ENCODE results near the gene JAKMIP3.
A peak's percentile ranks its signal among the peaks of the same experiment; 100 is the strongest.

JAKMIP3 gene

GRCh38 chr10:132065491-132066105 is at the start of gene JAKMIP3:
Gene JAKMIP3, plus strand, starts transcription at chr10:132065946. Its CDS starts 38,863 bp downstream, at chr10:132104809.
- DNase-seq: no peak

GRCh38 chr10:132016514-132016913 is 49.2 kb upstream of the JAKMIP3 start:
- no peak for DNase-seq

- DNase-seq: no peak
Observed at GRCh38 chr10:132018446-132018845, 47.3 kb upstream of the JAKMIP3 start.

GRCh38 chr10:132019366-132019765 is 46.4 kb upstream of the JAKMIP3 start:
- no peak for DNase-seq

GRCh38 chr10:132020456-132020855 is 45.3 kb upstream of the JAKMIP3 start:
- no peak for DNase-seq

- no peak for DNase-seq
Observed at GRCh38 chr10:132021046-132021445, 44.7 kb upstream of the JAKMIP3 start.

GRCh38 chr10:132021504-132022143 is 44.1 kb upstream of the JAKMIP3 start:
- no peak for DNase-seq

- DNase-seq: no peak
Observed at GRCh38 chr10:132022241-132022640, 43.5 kb upstream of the JAKMIP3 start.

GRCh38 chr10:132023092-132023811 is 42.5 kb upstream of the JAKMIP3 start:
- peak; percentile 47 for DNase-seq

GRCh38 chr10:132027423-132027983 is 38.2 kb upstream of the JAKMIP3 start:
- no peak for DNase-seq

GRCh38 chr10:132028706-132029105 is 37.0 kb upstream of the JAKMIP3 start:
- no peak for DNase-seq

GRCh38 chr10:132030898-132031463 is 34.8 kb upstream of the JAKMIP3 start:
- DNase-seq: peak; percentile 75

GRCh38 chr10:132033632-132034031 is 32.1 kb upstream of the JAKMIP3 start:
- DNase-seq: no peak

GRCh38 chr10:132035476-132035875 is 30.3 kb upstream of the JAKMIP3 start:
- no peak for DNase-seq

- DNase-seq: no peak
Observed at GRCh38 chr10:132036153-132036886, 29.4 kb upstream of the JAKMIP3 start.

- DNase-seq: no peak
Observed at GRCh38 chr10:132036887-132037675, 28.7 kb upstream of the JAKMIP3 start.

GRCh38 chr10:132037676-132037975 is 28.1 kb upstream of the JAKMIP3 start:
- no peak for DNase-seq

GRCh38 chr10:132039371-132039770 is 26.4 kb upstream of the JAKMIP3 start:
- DNase-seq: no peak

GRCh38 chr10:132040046-132040445 is 25.7 kb upstream of the JAKMIP3 start:
- DNase-seq: no peak

GRCh38 chr10:132041340-132041739 is 24.4 kb upstream of the JAKMIP3 start:
- no peak for DNase-seq

GRCh38 chr10:132043861-132044695 is 21.7 kb upstream of the JAKMIP3 start:
- no peak for DNase-seq
